CD4-positive, alpha-beta T cell treated with Interleukin-4 for 4 hours (primary cell): ENCODE data around the gene MRTO4.
"Not testable (repeated sequence)": the region's sequence is repeated elsewhere in the genome, so short reads cannot be mapped to it uniquely, and the experiment has no call there.

Source experiments
- DNase-seq: peaks from one replicate; pipeline ENCODE4 v3.0.0-alpha.2; 2020

Gene MRTO4

GRCh38 chr1:19273106-19273843 is 21.7 kb downstream of the MRTO4 start:
- DNase-seq = no peak

DNA sequence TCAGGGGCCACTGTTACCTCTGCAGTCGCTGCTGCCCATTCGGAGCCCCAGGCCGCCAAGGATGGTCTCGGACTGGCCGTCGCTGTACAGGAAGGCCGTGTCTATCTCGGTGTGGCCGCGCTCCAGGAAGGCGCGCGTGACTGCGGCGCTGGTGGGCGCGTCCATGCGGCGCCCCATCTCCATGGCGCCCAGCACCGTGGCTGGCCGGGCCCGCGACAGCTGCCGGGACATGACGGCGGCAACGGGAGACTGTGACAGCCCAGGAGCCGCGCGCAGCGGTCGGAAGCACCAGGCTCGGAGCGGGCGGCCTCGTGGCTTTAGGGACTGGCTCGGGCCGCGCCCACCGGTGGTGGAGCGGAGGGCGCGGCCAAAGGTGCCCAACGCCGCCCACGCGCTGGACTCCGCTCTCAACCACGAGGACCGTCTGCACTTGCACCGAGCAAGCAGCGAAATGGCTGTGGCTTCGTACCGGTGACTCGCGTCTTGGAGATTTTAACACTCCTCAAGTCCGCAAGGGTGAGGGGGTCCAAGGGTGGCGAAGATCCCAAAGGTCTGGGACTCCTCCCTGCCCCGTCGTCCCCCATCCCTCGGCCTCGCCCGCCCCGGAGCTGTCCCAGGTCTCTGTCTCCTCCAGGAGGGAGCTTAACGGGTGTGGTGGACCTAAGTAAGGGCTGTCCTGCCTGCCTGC is 22.4 kb downstream of the MRTO4 start:
- DNase-seq = not testable (repeated sequence)

GRCh38 chr1:19274636-19275035 is 23.0 kb downstream of the MRTO4 start:
- no peak for DNase-seq

DNA sequence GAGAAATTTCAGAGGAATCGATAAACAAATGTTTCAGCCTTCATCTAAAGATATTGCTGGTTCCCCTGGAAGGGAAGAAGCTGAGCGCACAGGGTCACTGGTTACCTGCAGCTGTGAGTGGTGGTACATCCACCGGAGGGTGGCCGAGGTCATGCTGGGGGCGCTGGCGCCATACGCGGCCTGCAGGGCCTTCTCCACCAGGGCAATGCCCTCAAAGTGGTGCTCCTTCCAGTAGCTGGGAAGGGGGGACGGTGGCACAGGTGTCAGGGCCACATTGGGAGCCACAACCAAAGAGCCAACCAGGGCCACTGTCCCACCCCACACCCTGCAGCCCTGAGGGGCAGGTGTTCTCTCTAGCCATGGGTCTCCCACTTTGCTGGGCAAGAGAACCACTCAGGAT is 32.3 kb downstream of the MRTO4 start:
- DNase-seq = no peak

GRCh38 chr1:19284881-19285280 is 33.3 kb downstream of the MRTO4 start:
- no peak for DNase-seq

DNA sequence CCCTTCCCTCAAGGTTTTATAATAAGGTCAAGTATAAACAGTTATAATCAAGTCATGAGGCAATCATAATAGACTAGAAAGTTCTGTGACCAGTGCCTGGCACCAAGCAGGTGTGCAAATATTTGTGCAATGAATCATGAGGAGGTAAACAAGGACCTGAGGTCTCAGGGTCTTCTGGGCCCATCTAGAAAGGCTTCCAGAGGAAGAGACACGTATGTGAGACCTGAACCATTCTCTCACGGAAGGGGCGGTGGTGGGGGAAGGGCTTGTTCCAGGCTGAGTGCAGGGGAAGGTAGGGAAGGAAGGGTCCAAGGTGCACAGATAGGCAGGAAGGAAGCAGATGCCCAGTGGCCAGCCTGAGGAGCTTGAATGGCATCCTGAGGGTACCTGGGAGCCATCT is 33.8 kb downstream of the MRTO4 start:
- DNase-seq = not testable (repeated sequence)

DNA sequence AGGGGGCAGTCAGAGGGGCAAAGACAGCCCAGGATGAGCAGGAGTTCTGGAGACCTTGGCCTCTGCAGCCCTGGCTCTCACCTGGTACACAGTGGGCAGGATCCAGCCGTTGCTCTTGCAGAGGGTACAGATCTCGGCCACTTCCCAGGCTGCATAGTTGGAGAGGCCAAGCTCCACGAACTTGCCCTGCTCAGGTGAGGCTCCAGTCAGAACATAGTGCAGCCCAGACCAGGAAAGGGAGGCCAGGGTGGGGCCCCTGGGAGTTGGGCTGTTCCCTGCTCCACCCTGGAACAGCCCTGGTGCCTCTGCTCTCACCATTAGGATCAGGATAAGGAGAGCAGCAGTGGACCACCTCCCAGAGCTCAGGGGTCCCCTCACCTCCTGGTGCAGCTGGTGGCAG is 34.2 kb downstream of the MRTO4 start:
- not testable (repeated sequence) for DNase-seq

DNA sequence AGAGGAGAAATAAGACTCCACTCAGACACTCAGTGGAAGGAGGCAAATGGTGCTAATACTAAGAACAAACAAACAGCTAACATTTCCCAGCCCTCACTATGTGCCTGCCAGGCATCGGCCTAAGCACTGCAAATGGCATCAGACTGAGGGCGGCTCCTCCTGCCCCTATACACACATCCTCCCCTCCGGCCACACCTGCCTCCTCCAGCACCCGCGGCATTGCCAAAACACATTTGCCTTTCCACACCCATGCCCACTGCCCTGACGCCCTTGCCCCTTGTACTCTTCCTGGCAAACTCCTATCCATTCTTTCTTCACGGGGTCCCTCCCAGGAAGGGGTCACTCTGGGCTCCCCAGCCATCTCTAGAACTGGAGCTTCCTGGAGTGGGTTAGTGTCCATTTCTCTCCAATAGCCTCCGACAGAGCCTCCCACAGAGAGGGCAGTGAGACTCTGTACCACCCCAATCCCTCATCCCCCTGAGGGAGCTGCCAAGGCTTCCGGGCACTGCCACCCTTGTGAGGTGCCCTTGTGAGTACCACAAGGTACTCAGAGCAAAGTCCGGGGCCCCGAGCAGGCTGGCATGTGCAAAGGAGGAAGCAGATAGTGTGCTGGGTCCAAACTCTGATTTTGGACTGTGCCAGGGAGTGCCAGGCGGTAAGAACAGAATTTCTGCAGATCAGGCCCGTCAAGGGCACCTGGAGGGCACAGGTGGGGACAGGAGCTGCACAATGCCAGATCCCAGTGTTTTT is 36.0 kb downstream of the MRTO4 start:
- no peak for DNase-seq

GRCh38 chr1:19288324-19289241 is 37.0 kb downstream of the MRTO4 start, which contains the start of gene AKR7A3:
TSS of gene AKR7A3 (minus strand) at chr1:19288770. CDS start at chr1:19288709, 61 bp downstream.
- peak; percentile 46 for DNase-seq

DNA sequence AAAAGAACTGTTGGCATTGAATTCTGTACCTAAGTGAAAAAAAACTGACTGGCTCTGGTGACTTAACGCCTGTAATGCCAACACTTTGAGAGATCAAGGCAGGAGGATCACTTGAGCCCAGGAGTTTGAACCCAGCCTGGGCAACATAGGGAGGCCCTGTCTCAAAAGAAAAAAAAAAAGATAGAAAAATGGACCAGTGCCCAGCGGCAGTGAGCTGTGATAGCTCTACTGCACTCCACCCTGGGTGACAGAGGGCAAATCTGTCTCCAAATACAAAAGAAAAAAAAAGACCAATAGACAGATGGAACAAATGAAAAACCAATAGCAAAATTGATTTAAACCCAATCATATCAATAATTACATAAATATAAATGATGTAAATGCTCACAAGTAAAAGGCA is 37.6 kb downstream of the MRTO4 start:
- DNase-seq = no peak

GRCh38 chr1:19294638-19295037 is 43.0 kb downstream of the MRTO4 start:
- no peak for DNase-seq

DNA sequence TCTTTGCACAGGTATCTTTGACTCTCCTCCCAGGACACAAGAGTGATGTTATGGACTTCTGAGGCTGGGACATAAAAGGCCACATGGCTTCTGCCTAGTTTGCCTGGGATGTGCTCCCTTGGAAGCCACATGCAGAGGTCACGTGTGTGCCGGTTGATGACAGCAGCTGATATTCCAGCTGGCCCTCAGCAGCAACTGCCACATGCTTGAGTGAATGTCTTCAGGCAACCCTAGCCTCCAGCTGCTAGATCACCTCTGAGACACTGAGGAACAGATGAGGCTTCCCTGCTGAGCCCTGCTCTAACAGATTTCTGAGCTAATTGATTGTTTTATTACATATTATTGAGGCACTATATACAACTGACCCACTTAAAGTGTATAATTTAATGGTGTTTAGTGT is 48.6 kb downstream of the MRTO4 start:
- DNase-seq = no peak

- DNase-seq = not testable (repeated sequence)
These were observed 52.5 kb downstream of the MRTO4 start for GRCh38 chr1:19304081-19304480.

- DNase-seq = no peak
These were observed 54.3 kb downstream of the MRTO4 start for GRCh38 chr1:19305880-19306279.

GRCh38 chr1:19306941-19307340 is 55.3 kb downstream of the MRTO4 start:
- no peak for DNase-seq

- no peak for DNase-seq
These were observed 56.3 kb downstream of the MRTO4 start for GRCh38 chr1:19307794-19308508.

GRCh38 chr1:19308509-19308907 is 56.9 kb downstream of the MRTO4 start:
- no peak for DNase-seq

DNA sequence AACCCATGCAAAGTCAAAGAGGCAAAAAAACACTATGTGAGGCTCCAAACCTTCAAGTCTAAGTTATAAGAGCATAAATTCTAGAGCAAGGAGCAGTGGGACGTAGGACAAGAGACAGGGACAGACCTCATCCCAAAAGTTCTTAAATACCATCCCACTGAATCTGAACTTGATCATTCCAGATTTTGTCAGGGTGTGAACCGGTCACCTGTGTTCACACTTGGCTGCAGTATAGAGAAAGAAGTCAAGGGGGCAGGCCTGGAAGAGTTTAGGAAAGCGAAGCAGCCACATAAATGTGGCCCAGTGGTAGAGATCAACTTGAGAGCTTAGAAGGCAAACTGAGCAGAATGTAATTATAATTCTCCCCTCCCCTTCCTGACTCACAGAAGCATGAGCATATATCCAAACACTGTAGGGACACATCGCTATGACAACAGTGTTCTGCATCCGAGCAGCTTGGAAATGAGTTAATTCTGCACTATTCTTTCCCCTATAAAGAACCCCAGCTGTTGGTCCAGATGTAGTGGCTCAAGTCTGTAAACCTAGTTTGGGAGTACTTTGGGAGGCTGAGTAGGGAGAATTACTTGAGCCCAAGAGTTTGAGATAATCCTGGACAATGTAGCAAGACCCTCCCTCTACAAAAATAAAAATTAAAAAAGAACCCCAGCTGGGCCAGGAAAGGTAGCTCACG is 57.7 kb downstream of the MRTO4 start:
- no peak for DNase-seq
